H1 (cell line): ENCODE data around the gene SPRYD3. TPM values are rescaled to one million over a fixed set of nuclear protein-coding genes. Genes with fewer than 3 reads are reported as not detected.

Experiments used
- BACH1 ChIP-seq: IDR thresholded peaks from 2 replicates; pipeline ENCODE4 v1.6.1; 2012; ENCODE audit warnings: low read length, improper control_type of control experiment
- CREB1 ChIP-seq: IDR thresholded peaks from 2 replicates; pipeline ENCODE4 v1.6.1; 2012; ENCODE audit warnings: inconsistent platforms
- CTBP2 ChIP-seq: IDR thresholded peaks from 2 replicates; pipeline ENCODE4 v1.7.0; 2011; ENCODE audit warnings: borderline replicate concordance, mild to moderate bottlenecking, moderate library complexity, mixed read lengths, low read length; ENCODE audit not compliant: insufficient read depth, insufficient read length
- EGR1 ChIP-seq: IDR thresholded peaks from 2 replicates; pipeline ENCODE4 v1.6.1; 2011; ENCODE audit warnings: low read depth, low read length, borderline replicate concordance
- HDAC2 ChIP-seq, 2 experiments: fragments of 300-600 bp in 1 of 2; sonication (generic) in 1 of 2; IDR thresholded peaks; 2 replicates each; pipeline ENCODE4 v1.6.1; 2011 to 2012; ENCODE audit warnings: low read depth in 2 of 2, low read length in 2 of 2, mild to moderate bottlenecking in 2 of 2, moderate library complexity in 2 of 2, borderline replicate concordance in 1 of 2, inconsistent platforms in 1 of 2
- RAD21 ChIP-seq, 2 experiments: IDR thresholded peaks in 1 of 2; conservative IDR thresholded peaks in 1 of 2; 2 replicates each; pipeline ENCODE4 v1.6.1; 2011; ENCODE audit warnings: low read depth in 2 of 2, low read length in 2 of 2, improper control_type of control experiment in 1 of 2, inconsistent platforms in 1 of 2, mild to moderate bottlenecking in 1 of 2, moderate library complexity in 1 of 2
- SAP30 ChIP-seq: fragments of 300-600 bp; sonication (generic); IDR thresholded peaks from 2 replicates; pipeline ENCODE4 v1.7.1; 2012; ENCODE audit warnings: low read length, moderate library complexity, mild to moderate bottlenecking, inconsistent platforms; ENCODE audit not compliant: insufficient read depth, insufficient replicate concordance
- SIN3A ChIP-seq, 2 experiments: IDR thresholded peaks in 1 of 2; conservative IDR thresholded peaks in 1 of 2; 2 replicates each; pipeline ENCODE4 v1.6.1; 2011 to 2012; ENCODE audit warnings: low read length in 2 of 2, improper control_type of control experiment in 1 of 2, low read depth in 1 of 2, mild to moderate bottlenecking in 1 of 2
- TAF7 ChIP-seq: optimal IDR thresholded peaks from 2 replicates; pipeline ENCODE3; 2011; ENCODE audit warnings: low read depth, mild to moderate bottlenecking, inconsistent platforms, low read length, moderate library complexity, borderline replicate concordance
- TCF12 ChIP-seq: IDR thresholded peaks from 2 replicates; pipeline ENCODE4 v1.6.1; 2011; ENCODE audit warnings: low read depth, mild to moderate bottlenecking, low read length
- polyA plus RNA-seq, 7 experiments: library from polyadenylated mRNA; depleted of rRNA in 3 of 7; stranded (reverse) in 5 of 7; unstranded in 2 of 7; fragments of >200 nt in 5 of 7; fragments of 200-250 nt in 2 of 7; gene quantifications; 1 replicate in 5 of 7; 2 replicates in 1 of 7; 4 replicates in 1 of 7; pipeline versions ENCODE4 v1.2.1 to v1.2.3, GENCODE V29; 2011 to 2013; ENCODE audit warnings: missing spikeins in 2 of 7, mixed read lengths in 2 of 7
- total RNA-seq: library from RNA; stranded (reverse); fragmentation: NEBNext Ultra II Directional; extraction: Animal tissue kit (Norgen Biotek cat#: 25700); gene quantifications from 2 replicates; pipeline ENCODE4 v1.2.1, GENCODE V29; 2021
- TF ChIP-seq, protein P1 (sequence below): IDR thresholded peaks from 2 replicates; pipeline ENCODE4 v1.6.1; 2012; ENCODE audit warnings: inconsistent platforms

Gene SPRYD3
- total and polyA plus RNA-seq, 2 of the 8 experiments (the other 6 are each of a cell fraction or from before 2014, with no cell fraction given) = 6.8 to 8.0 TPM

DNA sequence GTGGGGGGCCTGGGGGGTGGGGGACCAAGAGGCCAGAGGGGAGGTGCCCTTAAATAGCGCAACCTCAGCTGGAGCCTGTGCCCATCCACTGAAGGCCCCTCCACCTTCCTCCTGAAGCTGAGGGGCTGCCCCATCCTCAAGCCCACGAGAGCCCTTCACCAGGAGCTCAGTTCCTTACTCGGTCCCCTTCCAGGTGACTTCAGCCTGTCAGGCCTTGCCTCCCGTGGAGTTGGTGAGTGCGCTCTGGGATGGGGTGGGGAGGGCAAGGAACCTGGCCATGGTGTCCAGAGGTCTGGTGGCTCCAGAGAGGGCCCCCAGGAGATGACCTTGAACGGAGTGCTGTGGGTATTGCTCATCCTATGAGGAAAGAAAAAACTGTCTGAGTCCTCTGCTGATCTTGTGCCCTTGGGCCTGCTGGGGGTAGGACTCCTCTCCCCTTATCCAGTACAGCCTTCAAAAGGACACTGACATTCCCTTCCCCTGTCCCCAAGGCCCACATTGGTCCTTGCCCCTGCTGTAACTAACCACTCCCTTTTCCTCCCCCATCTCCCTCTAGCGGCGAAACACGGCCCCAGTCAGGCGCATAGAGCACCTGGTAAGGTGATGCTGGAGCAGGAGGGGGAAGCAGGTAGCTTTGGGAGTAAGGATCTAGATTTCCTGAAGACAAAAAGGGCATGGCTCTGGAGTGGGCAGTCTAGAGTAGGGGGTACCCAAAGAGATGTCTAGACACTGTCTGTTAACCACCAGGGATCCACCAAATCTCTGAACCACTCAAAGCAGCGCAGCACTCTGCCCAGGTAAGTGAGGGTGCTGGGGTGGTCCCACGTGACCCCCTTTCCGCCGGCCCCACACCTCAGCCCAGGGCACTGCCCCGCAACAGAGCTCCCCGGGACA lies 25.7 kb downstream of the SPRYD3 start (continued):
- no peak for TF ChIP-seq EGR1
- TF ChIP-seq, protein P1, sequence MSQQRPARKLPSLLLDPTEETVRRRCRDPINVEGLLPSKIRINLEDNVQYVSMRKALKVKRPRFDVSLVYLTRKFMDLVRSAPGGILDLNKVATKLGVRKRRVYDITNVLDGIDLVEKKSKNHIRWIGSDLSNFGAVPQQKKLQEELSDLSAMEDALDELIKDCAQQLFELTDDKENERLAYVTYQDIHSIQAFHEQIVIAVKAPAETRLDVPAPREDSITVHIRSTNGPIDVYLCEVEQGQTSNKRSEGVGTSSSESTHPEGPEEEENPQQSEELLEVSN = 0 out of 2 replicates have a peak, but pooled peaks have one; percentile 8
- TF ChIP-seq TCF12 = peak; percentile 66; the same call in 1 of the 2 replicates
- TF ChIP-seq SIN3A (conservative IDR thresholded peaks at IDR 0.05 in 1 of 2, IDR thresholded peaks at IDR 0.05 in 1 of 2; ENCODE audit: low read depth in 1 of 2, low read length in 2 of 2) = peak in 1 of 2 experiments; percentile 61; a peak in 1 of 4 replicates
- 0 out of 2 replicates have a peak, but pooled peaks have one; percentile 33 for TF ChIP-seq CREB1
- TF ChIP-seq RAD21 (IDR thresholded peaks at IDR 0.05 in 1 of 2, conservative IDR thresholded peaks at IDR 0.05 in 1 of 2; ENCODE audit: low read depth in 2 of 2, low read length in 2 of 2) = peak; percentile 26 to 50; a peak in 3 of 4 replicates
- TF ChIP-seq CTBP2 = peak; percentile 60
- TF ChIP-seq HDAC2 (IDR thresholded peaks at IDR 0.05; ENCODE audit: borderline replicate concordance in 1 of 2, low read depth in 2 of 2, low read length in 2 of 2) = no peak
- TF ChIP-seq BACH1 = no peak
- TF ChIP-seq TAF7 = no peak
- TF ChIP-seq SAP30 = peak; percentile 43
